ENCODE data around the gene PRR30.

The PRR30 gene

DNA sequence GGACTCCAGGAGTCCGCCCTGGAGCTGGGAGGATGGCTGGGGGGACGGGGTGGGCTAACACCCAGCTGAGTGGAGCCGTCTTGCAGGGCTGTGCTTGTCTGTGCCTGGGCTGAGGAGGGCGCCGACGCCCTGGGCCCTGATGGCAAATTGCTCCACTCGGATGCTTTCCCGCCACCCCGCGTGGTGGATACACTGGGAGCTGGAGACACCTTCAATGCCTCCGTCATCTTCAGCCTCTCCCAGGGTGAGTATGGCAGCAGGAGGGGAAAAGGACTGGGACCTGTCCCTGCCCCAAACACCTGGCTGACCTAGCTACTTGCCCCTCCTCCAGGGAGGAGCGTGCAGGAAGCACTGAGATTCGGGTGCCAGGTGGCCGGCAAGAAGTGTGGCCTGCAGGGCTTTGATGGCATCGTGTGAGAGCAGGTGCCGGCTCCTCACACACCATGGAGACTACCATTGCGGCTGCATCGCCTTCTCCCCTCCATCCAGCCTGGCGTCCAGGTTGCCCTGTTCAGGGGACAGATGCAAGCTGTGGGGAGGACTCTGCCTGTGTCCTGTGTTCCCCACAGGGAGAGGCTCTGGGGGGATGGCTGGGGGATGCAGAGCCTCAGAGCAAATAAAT, 39.8 kb downstream of the PRR30 start:
- Mint-ChIP-seq H3K4me1 (peaks cover 16% of the 10 kb centered on the region), H3K4me3 (no peak overlapping the region), H3K36me3 (no peaks in the 10 kb centered on the region), H3K27ac (peak overlapping the region; percentile 26), H3K9me3 (no peaks in the 10 kb centered on the region)
- DNase-seq (ENCODE audit: low spot score in 2 of 2) (no peak), ATAC-seq (no peak)

DNA sequence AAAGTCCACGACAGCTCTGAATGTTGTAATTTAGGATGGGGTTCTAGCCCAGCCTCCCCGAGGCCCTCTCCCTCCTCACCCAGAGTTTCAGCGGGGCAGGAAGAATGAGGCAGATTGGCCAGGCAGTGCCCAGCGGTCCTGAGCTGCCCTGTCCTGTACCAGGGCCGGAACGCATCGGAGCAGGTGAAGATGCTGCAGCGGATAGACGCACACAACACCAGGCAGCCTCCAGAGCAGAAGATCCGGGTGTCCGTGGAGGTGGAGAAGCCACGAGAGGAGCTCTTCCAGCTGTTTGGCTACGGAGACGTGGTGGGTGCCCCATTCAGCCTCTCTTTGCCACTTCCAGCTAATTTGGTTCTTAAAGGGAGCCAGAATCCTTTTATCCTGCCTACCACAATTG, 41.9 kb downstream of the PRR30 start:
- DNase-seq (ENCODE audit: low spot score in 2 of 2) (no peak), ATAC-seq (no peak)
- Mint-ChIP-seq H3K4me1 (peaks cover 16% of the 10 kb centered on the region), H3K36me3 (no peaks in the 10 kb centered on the region), H3K27ac (no peak overlapping the region), H3K4me3 (no peak overlapping the region), H3K9me3 (no peaks in the 10 kb centered on the region)

GRCh38 chr2:27096748-27097297, 42.4 kb downstream of the PRR30 start:
- H3K36me3 Mint-ChIP-seq = no peaks in the 10 kb centered on the region
- H3K4me3 Mint-ChIP-seq = no peak overlapping the region
- no peaks in the 10 kb centered on the region for H3K9me3 Mint-ChIP-seq
- ATAC-seq = no peak
- H3K4me1 Mint-ChIP-seq = peaks cover 16% of the 10 kb centered on the region
- H3K27ac Mint-ChIP-seq = no peak overlapping the region
- DNase-seq (ENCODE audit: low spot score in 2 of 2) = no peak

- Mint-ChIP-seq H3K27ac (no peak overlapping the region), H3K4me1 (peaks cover 16% of the 10 kb centered on the region), H3K36me3 (no peaks in the 10 kb centered on the region), H3K9me3 (no peaks in the 10 kb centered on the region), H3K4me3 (peak overlapping the region; percentile 38)
- ATAC-seq (peak; percentile 74), DNase-seq (ENCODE audit: low spot score in 2 of 2) (no peak)
These were observed 43.2 kb downstream of the PRR30 start for GRCh38 chr2:27095745-27096651.

GRCh38 chr2:27095427-27095744, 43.8 kb downstream of the PRR30 start:
- DNase-seq (ENCODE audit: low spot score in 2 of 2) (no peak), ATAC-seq (no peak)
- Mint-ChIP-seq H3K4me1 (peaks cover 16% of the 10 kb centered on the region), H3K9me3 (no peaks in the 10 kb centered on the region), H3K36me3 (no peaks in the 10 kb centered on the region), H3K4me3 (peak overlapping the region; percentile 38), H3K27ac (no peak overlapping the region)

GRCh38 chr2:27094353-27094984, 44.7 kb downstream of the PRR30 start:
- Mint-ChIP-seq H3K27ac (peak overlapping the region; percentile 3), H3K4me3 (no peak overlapping the region), H3K4me1 (peaks cover 16% of the 10 kb centered on the region), H3K36me3 (no peaks in the 10 kb centered on the region), H3K9me3 (no peaks in the 10 kb centered on the region)
- DNase-seq (ENCODE audit: low spot score in 2 of 2) = no peak
- no peak for ATAC-seq

GRCh38 chr2:27093430-27094352, 45.5 kb downstream of the PRR30 start:
- Mint-ChIP-seq H3K4me3 (no peak overlapping the region), H3K9me3 (no peaks in the 10 kb centered on the region), H3K4me1 (peaks cover 16% of the 10 kb centered on the region), H3K36me3 (no peaks in the 10 kb centered on the region), H3K27ac (no peak overlapping the region)
- DNase-seq (ENCODE audit: low spot score in 2 of 2) (no peak), ATAC-seq (no peak)

- ATAC-seq = no peak
- Mint-ChIP-seq H3K27ac (no peak overlapping the region), H3K4me1 (peaks cover 16% of the 10 kb centered on the region), H3K36me3 (no peaks in the 10 kb centered on the region), H3K9me3 (no peaks in the 10 kb centered on the region), H3K4me3 (no peak overlapping the region)
- DNase-seq (ENCODE audit: low spot score in 2 of 2) = no peak
These were observed 46.3 kb downstream of the PRR30 start for GRCh38 chr2:27092696-27093429.

DNA sequence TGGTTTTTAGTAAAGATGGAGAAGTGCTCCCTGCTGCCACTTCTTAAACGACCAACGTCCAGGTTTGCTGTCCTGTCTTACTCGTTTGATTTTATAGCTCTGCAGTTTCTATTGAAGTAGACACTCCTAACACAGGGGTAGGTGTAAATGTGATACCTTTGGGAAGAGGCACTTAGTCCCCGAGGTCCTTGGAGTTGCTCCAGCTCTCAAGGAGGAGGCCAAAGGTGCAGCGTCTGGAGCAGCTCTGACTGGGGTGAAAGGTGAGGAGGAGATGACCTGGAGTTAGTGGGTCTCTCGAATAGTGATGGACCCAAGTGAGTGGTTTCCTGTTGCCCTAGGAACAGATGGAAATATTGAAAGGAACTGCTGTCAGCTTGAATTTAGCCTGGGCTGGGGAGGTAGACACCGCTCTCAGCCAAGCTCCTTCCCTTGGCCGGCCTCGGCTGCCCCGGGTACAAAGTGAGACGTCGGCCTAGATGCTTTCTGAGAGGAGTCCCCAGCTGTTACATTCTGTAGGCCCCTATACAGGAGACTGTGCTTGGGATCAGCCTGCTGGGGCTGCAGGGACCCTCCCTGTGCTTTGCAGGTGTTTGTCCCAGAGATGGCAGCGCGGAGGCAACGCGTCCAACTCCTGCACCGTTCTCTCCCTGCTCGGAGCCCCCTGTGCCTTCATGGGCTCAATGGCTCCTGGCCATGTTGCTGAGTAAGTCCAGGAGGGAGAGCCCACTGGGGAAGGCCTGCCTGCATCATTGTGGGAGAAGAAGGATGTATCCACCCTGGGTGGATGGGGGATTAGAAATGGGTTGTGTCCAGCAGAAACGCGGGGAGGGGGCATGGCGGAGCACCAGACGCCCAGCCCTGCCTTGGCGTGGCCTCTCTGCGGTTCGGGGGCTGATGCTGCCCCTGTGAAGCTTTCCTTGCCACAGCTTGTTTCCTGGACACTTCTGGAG, 47.2 kb downstream of the PRR30 start:
- H3K36me3 Mint-ChIP-seq = no peaks in the 10 kb centered on the region
- H3K4me1 Mint-ChIP-seq = peaks cover 22% of the 10 kb centered on the region
- H3K9me3 Mint-ChIP-seq = no peaks in the 10 kb centered on the region
- no peak overlapping the region for H3K27ac Mint-ChIP-seq
- no peak overlapping the region for H3K4me3 Mint-ChIP-seq
- DNase-seq (ENCODE audit: low spot score in 2 of 2) (no peak), ATAC-seq (no peak)

- no peak overlapping the region for H3K4me3 Mint-ChIP-seq
- H3K4me1 Mint-ChIP-seq = peaks cover 20% of the 10 kb centered on the region
- H3K27ac Mint-ChIP-seq = no peak overlapping the region
- peaks cover 6% of the 10 kb centered on the region for H3K36me3 Mint-ChIP-seq
- H3K9me3 Mint-ChIP-seq = no peaks in the 10 kb centered on the region
- DNase-seq (ENCODE audit: low spot score in 2 of 2) = no peak
- ATAC-seq = no peak
These were observed 49.9 kb downstream of the PRR30 start for GRCh38 chr2:27089111-27089954.

- H3K9me3 Mint-ChIP-seq = no peaks in the 10 kb centered on the region
- no peak overlapping the region for H3K4me3 Mint-ChIP-seq
- H3K4me1 Mint-ChIP-seq = peaks cover 21% of the 10 kb centered on the region
- H3K27ac Mint-ChIP-seq = no peak overlapping the region
- DNase-seq (ENCODE audit: low spot score in 2 of 2) (no peak), ATAC-seq (no peak)
- peaks cover 6% of the 10 kb centered on the region for H3K36me3 Mint-ChIP-seq
These were observed 50.6 kb downstream of the PRR30 start for GRCh38 chr2:27088634-27089033.

DNA sequence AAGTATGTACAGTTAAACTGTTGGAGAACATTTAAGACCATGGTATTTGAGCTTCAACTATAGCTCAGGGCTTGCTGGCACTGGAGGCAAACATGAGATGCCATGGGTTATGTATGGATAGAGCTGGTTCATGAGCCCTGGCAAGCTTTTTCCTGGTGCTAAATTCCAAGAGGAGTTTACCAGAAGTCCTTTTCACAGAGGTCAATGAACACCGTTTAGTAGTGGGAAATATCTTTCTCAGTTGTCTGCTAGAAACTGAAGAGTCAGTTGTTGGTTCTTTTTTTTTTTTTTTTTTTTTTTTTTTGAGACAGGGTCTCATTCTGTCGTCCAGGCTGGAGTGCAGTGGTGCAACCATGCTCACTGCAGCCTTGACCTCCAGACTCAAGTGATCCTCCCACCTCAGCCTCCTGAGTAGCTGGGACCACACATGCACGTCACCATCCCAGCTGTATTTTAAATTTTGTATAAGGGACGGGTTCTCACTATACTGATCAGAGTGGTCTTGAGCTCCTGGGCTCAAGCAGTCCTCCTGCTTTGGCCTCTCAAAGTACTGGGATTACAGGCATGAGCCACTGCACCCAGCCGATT, 51.3 kb downstream of the PRR30 start:
- Mint-ChIP-seq H3K36me3 (peaks cover 6% of the 10 kb centered on the region), H3K4me3 (peak overlapping the region; percentile 79), H3K27ac (no peak overlapping the region), H3K4me1 (peaks cover 26% of the 10 kb centered on the region), H3K9me3 (no peaks in the 10 kb centered on the region)
- DNase-seq (ENCODE audit: low spot score in 2 of 2) (no peak), ATAC-seq (no peak)

All from stimulated activated effector memory CD8-positive, alpha-beta T cell treated with anti-CD3 and anti-CD28 coated beads, Interleukin-12 subunit alpha, Interleukin-12 subunit beta, amount 100 ng/mL, for 72 hours (primary cell).